GM12892 (cell line): ENCODE data around the gene C7orf57.

Experiments used
- DNase-seq: peaks from one replicate; pipeline ENCODE4 v3.0.0; 2011; ENCODE audit not compliant: insufficient read length
- FAIRE-seq: peaks from 2 replicates; lab custom pipeline; 2011; peaks lifted over from hg19 to GRCh38; lab: Jason Lieb, UNC
- POLR2A ChIP-seq: IDR thresholded peaks from 2 replicates; pipeline ENCODE4 v1.6.1; 2011; ENCODE audit warnings: low read depth, low read length, control low read depth
- POLR2AphosphoS5 ChIP-seq: IDR thresholded peaks from 2 replicates; pipeline ENCODE4 v1.6.1; 2011; ENCODE audit warnings: low read depth, low read length, control low read depth
- TAF1 ChIP-seq: IDR thresholded peaks from 2 replicates; pipeline ENCODE4 v1.6.1; 2011; ENCODE audit warnings: low read depth, mild to moderate bottlenecking, control low read depth, low read length, borderline replicate concordance

The C7orf57 gene

DNA sequence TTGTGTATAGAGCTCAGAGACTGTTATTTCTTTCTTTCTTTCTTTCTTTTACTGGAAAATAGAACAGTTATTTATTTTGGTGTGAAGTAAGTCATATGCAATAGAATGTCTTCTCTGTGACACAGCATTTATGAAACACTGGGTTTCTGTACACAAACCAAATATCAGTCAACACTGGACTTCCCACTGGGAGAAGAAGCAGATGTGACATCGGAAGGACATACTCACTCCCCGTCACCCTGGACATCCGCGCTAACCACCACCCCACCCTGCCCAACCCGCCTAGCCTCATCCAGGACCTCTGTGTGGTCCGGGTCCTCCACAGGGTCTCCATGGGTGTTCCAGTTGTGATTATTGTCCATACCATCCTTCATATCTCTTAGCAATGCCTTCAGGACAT, 28.5 kb upstream of the C7orf57 start:
- DNase-seq (no peak), FAIRE-seq (no peak)
- TF ChIP-seq POLR2AphosphoS5, result no peak

DNA sequence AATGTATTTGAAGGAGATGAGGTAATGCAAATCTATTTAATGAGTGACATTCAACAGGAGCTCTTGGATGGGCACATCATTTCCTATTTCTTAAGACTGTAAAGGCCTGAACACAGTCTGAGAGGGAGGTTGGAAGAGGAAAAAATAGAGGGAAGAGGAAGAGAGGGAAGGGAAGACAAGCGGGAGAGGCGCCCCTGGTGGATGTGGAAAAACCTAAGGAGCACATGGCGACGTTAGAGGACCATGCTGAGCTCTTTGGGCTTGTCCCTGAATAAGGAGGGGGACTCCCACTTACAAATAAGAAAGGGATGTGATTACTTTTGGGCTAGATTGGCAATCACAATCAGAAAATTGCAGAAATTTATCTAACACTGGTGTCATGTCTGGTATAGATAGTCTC, 26.1 kb upstream of the C7orf57 start:
- FAIRE-seq (no peak), DNase-seq (no peak)
- no peak for TF ChIP-seq POLR2AphosphoS5

DNA sequence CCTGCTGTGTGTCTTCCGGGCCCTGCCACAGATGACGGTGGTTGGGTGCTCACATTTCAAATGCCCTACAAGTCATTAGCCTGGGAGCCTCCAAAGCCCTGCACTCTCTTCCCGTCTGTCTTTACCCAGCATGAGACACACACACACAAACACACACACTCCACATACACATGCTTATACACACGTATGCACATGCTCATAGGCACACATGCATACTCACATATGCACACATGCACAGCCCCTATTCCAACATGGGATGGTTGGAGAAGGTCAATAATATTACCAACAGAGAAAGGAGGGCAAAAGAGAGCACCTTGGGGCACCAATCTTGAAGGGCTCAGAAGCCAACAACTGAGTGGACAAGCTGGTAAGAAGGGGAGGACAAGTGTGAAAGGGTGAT, 25.4 kb upstream of the C7orf57 start:
- no peak for TF ChIP-seq TAF1
- no peak for TF ChIP-seq POLR2AphosphoS5
- no peak for TF ChIP-seq POLR2A
- FAIRE-seq (no peak), DNase-seq (no peak)

DNA sequence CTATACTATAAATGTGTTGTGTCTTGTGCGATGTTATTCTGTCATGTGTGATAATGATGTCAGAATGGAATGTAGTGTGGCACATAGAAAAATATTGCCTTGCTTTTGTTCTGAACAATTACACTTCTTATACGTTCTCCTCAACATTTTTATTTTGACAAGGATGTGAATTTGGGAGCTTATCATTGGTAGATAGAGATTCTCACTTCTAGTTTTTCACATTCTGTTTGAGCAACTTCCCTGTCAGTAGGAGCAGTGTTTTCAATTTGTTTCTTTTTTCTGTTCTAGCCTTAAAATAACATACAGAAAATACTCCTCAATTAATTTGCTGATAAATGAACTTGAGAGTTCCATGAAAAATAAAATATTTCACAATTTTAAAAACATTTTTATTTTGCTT, 24.0 kb upstream of the C7orf57 start:
- FAIRE-seq, result peak; percentile 27
- TF ChIP-seq POLR2AphosphoS5 (no peak), TAF1 (no peak), POLR2A (no peak)
- DNase-seq, result no peak

DNA sequence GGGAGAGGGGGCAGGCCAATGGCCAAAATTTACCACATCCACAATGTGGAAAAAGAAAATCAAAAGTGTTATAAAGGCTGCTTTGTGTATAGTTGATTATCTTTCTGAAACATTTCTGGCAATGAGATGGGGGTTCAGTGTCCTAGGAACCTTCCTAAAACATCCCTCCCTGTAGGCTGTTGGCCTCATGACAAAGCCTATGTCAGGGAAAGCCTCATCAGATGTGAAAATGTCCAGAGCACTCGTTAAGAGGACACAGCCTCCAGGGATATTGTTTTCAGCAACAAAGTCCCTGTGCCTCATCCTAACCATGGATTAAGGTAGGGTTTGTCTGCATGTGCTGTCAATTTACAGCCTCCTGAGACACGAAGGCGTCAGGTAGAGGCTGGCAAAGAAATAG, 23.4 kb upstream of the C7orf57 start:
- no peak for FAIRE-seq
- TF ChIP-seq POLR2AphosphoS5, result no peak
- no peak for TF ChIP-seq TAF1
- no peak for TF ChIP-seq POLR2A
- no peak for DNase-seq

DNA sequence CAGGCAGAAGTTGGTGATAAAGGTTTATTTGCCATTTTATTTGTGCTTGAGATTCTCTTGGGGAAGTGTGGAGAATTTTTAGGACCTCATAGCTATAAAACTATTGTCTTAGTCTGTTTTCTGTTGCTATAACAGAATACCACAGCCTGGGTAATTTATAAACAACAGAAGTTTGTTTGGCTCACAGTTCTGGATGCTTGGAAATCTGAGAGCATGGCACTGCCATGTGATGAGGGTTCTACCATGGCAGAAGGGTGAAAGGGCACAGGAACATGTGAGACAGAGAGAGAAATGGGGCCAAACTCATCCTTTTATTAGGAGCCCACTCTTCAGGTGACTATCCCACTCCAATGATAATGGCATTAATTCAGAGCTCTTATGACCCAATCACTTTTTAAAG, 18.7 kb upstream of the C7orf57 start:
- FAIRE-seq (no peak), DNase-seq (no peak)
- no peak for TF ChIP-seq POLR2A
- TF ChIP-seq TAF1, result no peak
- TF ChIP-seq POLR2AphosphoS5, result no peak

DNA sequence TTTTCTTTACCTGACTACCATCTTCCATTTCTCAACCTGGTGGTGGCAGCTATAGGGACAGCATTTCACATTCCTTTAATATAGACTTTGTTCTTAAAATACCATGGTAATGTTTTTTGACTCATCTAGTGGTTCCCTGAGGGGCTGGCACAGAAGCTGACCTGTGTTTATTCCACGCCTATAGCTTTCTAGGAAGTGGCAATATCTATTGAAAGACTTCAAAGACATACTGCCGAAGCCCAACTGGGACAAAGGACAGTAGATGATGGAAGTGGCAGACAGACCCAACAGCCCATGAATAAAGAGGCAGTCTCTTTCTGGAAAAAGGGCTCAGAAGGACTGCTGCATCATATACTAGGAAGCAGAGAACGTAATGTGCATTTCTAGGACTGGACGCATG, 17.7 kb upstream of the C7orf57 start:
- FAIRE-seq, result no peak
- no peak for TF ChIP-seq TAF1
- no peak for DNase-seq

DNA sequence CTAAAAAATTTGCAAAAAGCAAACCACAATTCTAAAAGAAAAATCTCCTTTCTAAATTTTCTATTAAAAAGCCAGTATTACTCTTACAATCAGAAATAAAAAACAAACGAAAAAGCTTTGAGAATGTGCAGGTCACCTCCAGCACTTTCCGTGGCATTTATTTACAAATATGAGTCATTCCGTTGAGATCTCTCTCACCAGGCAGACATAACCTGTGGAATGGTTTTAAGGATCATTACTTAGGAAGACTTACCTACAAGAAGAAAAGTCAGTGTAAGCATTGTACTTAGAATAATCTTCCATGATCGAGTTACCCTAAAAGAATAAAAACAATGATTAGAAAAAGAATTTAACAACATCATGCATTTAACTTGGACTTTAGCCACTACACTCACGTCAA, 9.7 kb upstream of the C7orf57 start:
- DNase-seq (no peak), FAIRE-seq (no peak)
- TF ChIP-seq TAF1 (no peak), POLR2AphosphoS5 (no peak), POLR2A (no peak)

DNA sequence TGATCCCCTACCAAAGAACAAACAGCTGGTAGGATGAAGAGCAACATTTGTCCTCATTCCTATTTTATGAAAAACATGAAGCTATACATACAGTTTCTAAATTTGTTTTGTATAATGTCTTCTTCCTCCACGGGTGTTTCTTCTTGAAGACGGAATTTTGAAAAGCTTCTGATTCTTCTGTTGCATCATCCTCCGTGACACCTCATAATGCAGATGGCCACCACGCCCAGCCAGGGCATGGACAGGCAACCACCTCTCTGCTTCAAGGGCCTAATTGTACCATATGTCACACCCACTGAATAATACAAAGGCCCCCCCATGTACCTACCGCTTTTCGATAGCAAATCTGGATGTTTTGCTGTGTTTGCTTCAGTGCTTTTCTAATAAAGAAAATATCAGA, 6.4 kb upstream of the C7orf57 start, which contains the start of gene SUN3:
SUN3 (minus strand) TSS at position 170 of the 400 bp plus-strand sequence; CDS start at position 1, 169 bp downstream.
- TF ChIP-seq POLR2AphosphoS5 (no peak), TAF1 (no peak), POLR2A (no peak)
- no peak for DNase-seq
- FAIRE-seq, result no peak

DNA sequence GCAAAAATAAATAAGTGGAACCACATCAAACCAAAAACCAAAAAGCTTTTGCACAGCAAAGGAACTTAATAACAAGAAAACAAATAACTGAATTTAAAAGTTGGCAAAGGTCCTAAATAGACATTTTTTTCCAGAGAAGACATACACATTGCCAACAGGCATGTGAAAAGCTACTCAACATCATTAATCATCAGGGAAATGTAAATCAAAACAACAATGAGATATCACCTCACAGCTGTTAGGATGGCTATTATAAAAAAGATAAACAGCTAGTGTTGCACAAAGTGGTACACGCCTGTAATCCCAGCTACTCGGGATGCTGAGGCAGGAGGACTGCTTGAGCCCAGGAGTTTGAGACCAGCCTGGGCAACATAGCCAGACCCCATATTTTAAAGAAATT, 4.2 kb upstream of the C7orf57 start:
- TF ChIP-seq POLR2AphosphoS5, result no peak
- TF ChIP-seq TAF1, result no peak
- TF ChIP-seq POLR2A, result no peak
- no peak for DNase-seq
- FAIRE-seq, result no peak

DNA sequence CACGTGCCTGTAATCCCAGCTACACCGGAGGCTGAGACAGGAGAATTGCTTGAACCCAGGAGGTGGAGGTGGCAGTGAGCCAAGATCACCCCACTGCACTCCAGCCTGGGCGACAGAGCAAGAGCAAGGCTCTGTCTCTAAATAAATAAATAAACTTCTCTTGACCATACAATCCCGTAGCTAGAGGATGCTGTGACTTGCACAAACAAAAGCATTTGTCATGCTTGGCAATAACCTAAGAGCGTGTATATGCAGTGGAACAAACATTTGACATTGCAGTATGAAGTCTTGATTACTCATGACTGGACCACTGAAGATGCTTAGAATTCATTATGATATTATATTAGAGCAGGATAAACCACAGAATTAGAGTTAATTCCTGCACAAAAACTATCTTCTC, 1.4 kb upstream of the C7orf57 start:
- TF ChIP-seq POLR2A (no peak), TAF1 (no peak), POLR2AphosphoS5 (no peak)
- DNase-seq, result no peak
- no peak for FAIRE-seq

DNA sequence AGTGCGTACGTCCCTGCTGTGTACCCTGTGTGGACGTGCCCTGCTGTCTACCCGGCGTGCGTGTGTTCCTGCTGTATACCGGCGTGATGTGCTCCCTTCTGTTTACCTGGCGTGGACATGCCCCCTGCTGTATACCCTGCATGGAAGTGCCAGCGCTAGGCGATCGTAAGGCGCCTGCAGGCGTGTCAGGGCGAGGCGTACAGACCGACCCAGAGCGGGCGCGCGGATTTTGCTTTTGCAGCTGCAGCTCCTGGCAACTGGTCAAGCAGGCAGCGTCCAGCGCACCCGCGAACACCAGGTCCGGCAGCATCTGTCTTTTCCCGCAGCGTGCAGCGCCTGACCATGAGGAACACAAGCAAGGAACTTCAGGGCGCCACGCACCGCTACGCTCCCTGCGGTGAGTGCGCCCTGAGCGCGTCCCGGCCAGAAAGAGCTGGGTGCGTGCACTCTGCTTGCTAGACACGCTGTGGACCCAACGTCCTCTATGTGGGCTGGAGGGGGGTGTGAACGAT, 680 bp downstream of the C7orf57 start:
- FAIRE-seq, result peak; percentile 30

More for the DNA sequence above, 680 bp downstream of the C7orf57 start:
- no peak for DNase-seq
- TF ChIP-seq POLR2A, result no peak
- TF ChIP-seq POLR2AphosphoS5, result no peak
